Astrocyte (in vitro differentiated cells and primary cell): Measurements from ENCODE around the gene GAS6. TPM values are rescaled to one million over a fixed set of nuclear protein-coding genes. Genes with fewer than 3 reads are reported as not detected.

ENCODE experiments used
- DNase-seq: peaks from one replicate; pipeline ENCODE4 v3.0.0-alpha.2; 2010; ENCODE audit warnings: low read depth
- FAIRE-seq: peaks from 2 replicates; lab custom pipeline; 2011; peaks lifted over from hg19 to GRCh38; lab: Jason Lieb, UNC
- H2AFZ ChIP-seq: 2 replicates; pipeline ENCODE4 v1.6.0; 2012; ENCODE audit warnings: low read depth, low read length, inconsistent platforms
- H3K27ac ChIP-seq: 2 replicates; pipeline ENCODE4 v1.5.1; 2011; ENCODE audit warnings: low read depth, low read length, inconsistent platforms
- H3K27me3 ChIP-seq: 2 replicates; pipeline ENCODE4 v1.6.0; 2011; ENCODE audit warnings: low read length, inconsistent platforms; ENCODE audit not compliant: insufficient read depth
- H3K36me3 ChIP-seq: 2 replicates; pipeline ENCODE4 v1.5.1; 2011; ENCODE audit warnings: low read length, inconsistent platforms; ENCODE audit not compliant: insufficient read depth
- H3K4me1 ChIP-seq: 2 replicates; pipeline ENCODE4 v1.5.1; 2011; ENCODE audit warnings: low read length, inconsistent platforms; ENCODE audit not compliant: insufficient read depth
- H3K4me2 ChIP-seq: 2 replicates; pipeline ENCODE4 v1.6.0; 2012; ENCODE audit warnings: low read length, inconsistent platforms
- H3K4me3 ChIP-seq: 2 replicates; pipeline ENCODE4 v1.5.1; 2011; ENCODE audit warnings: low read depth, mild to moderate bottlenecking, low read length, inconsistent platforms; ENCODE audit not compliant: insufficient read depth
- H3K79me2 ChIP-seq: 2 replicates; pipeline ENCODE4 v1.6.0; 2012; ENCODE audit warnings: mild to moderate bottlenecking, low read length, inconsistent platforms; ENCODE audit not compliant: insufficient read depth
- H3K9ac ChIP-seq: 2 replicates; pipeline ENCODE4 v1.6.0; 2012; ENCODE audit warnings: mild to moderate bottlenecking, low read length, inconsistent platforms
- H3K9me3 ChIP-seq: 2 replicates; pipeline ENCODE4 v1.5.1; 2012; ENCODE audit warnings: low read depth, mild to moderate bottlenecking, low read length, inconsistent platforms; ENCODE audit not compliant: insufficient read depth
- H4K20me1 ChIP-seq: 2 replicates; pipeline ENCODE4 v1.6.0; 2012; ENCODE audit warnings: low read length, inconsistent platforms; ENCODE audit not compliant: insufficient read depth
- H3K27ac Mint-ChIP-seq: one replicate; pipeline ENCODE4 v1.8.0; 2021; ENCODE audit warnings: mild to moderate bottlenecking, mixed read lengths; ENCODE audit not compliant: unreplicated experiment
- H3K27me3 Mint-ChIP-seq: one replicate; pipeline ENCODE4 v1.8.0; 2021; ENCODE audit warnings: low read depth, mixed read lengths; ENCODE audit not compliant: unreplicated experiment
- H3K36me3 Mint-ChIP-seq: one replicate; pipeline ENCODE4 v1.8.0; 2021; ENCODE audit warnings: low read depth, mixed read lengths; ENCODE audit not compliant: unreplicated experiment
- H3K4me1 Mint-ChIP-seq: one replicate; pipeline ENCODE4 v1.8.0; 2021; ENCODE audit warnings: low read depth, mixed read lengths; ENCODE audit not compliant: unreplicated experiment
- H3K4me3 Mint-ChIP-seq: one replicate; pipeline ENCODE4 v1.8.0; 2021; ENCODE audit warnings: mild to moderate bottlenecking, moderate library complexity, mixed read lengths; ENCODE audit not compliant: unreplicated experiment
- H3K9me3 Mint-ChIP-seq: one replicate; pipeline ENCODE4 v1.8.0; 2021; ENCODE audit warnings: mild to moderate bottlenecking, mixed read lengths; ENCODE audit not compliant: unreplicated experiment
- EZH2 ChIP-seq: IDR thresholded peaks from 2 replicates; pipeline ENCODE4 v1.6.1; 2012; ENCODE audit warnings: mild to moderate bottlenecking, low read length, inconsistent platforms; ENCODE audit not compliant: insufficient read depth
- total RNA-seq: library from RNA; stranded (reverse); gene quantifications from 2 replicates; pipeline ENCODE4 v1.2.1, GENCODE V29; 2021
- TF ChIP-seq, protein P1 (sequence below): IDR thresholded peaks from 2 replicates; pipeline ENCODE4 v1.5.1; 2011; ENCODE audit warnings: low read depth, mild to moderate bottlenecking, inconsistent platforms, low read length, moderate library complexity; ENCODE audit not compliant: insufficient read depth

The GAS6 gene
- total RNA-seq, 1 donor from 2014 or later: 287 TPM

DNA sequence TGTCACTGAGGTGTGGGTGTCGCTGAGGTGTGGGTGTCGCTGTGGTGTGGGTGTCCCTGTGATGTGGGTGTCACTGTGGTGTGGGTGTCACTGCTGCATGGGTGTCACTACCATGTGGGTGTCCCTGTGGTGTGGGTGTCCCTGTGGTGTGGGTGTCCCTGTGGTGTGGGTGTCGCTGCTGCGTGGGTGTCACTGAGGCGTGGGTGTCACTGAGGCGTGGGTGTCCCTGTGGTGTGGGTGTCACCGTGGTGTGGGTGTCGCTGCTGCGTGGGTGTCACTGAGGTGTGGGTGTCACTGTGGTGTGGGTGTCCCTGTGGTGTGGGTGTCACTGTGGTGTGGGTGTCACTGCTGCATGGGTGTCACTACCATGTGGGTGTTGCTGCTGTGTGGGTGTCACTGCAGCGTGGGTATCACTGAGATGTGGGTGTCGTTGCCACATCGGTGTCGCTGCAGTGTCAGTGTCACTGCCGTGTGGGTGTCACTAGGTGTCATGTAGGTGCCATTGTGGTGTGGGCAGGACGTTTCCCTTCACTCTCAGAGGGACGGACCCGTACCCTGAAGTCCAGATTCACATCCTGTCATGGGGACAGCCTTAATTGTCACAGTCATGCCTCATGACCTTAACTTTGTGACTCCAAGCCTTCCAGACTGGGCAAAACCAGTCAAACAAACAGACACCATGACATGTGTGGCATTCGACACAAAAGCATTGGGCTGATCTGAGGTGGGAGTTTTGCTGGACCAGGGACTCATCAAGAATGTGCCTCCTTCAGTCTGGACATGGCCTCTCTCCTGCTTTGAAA lies 12.7 kb upstream of the GAS6 start:
- no peaks in the 10 kb centered on the region for H3K9me3 Mint-ChIP-seq
- Histone ChIP-seq H3K9me3 (no peaks in the 10 kb centered on the region), H3K79me2 (no peaks in the 10 kb centered on the region), H3K4me3 (no peak overlapping the region), H3K27me3 (no peaks in the 10 kb centered on the region), H3K4me1 (no peaks in the 10 kb centered on the region), H3K27ac (no peak overlapping the region), H3K9ac (no peak overlapping the region), H3K36me3 (no peaks in the 10 kb centered on the region), H4K20me1 (no peaks in the 10 kb centered on the region), H3K4me2 (no peak overlapping the region), H2AFZ (no peak overlapping the region)
- H3K4me1 Mint-ChIP-seq: peaks cover 7% of the 10 kb centered on the region
- H3K4me3 Mint-ChIP-seq: no peak overlapping the region
- FAIRE-seq: no peak
- DNase-seq: no peak
- peaks cover 2% of the 10 kb centered on the region for H3K36me3 Mint-ChIP-seq
- TF ChIP-seq, protein P1, sequence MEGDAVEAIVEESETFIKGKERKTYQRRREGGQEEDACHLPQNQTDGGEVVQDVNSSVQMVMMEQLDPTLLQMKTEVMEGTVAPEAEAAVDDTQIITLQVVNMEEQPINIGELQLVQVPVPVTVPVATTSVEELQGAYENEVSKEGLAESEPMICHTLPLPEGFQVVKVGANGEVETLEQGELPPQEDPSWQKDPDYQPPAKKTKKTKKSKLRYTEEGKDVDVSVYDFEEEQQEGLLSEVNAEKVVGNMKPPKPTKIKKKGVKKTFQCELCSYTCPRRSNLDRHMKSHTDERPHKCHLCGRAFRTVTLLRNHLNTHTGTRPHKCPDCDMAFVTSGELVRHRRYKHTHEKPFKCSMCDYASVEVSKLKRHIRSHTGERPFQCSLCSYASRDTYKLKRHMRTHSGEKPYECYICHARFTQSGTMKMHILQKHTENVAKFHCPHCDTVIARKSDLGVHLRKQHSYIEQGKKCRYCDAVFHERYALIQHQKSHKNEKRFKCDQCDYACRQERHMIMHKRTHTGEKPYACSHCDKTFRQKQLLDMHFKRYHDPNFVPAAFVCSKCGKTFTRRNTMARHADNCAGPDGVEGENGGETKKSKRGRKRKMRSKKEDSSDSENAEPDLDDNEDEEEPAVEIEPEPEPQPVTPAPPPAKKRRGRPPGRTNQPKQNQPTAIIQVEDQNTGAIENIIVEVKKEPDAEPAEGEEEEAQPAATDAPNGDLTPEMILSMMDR: no peak
- TF ChIP-seq EZH2: no peak
- H3K27ac Mint-ChIP-seq: no peak overlapping the region
- peaks cover 7% of the 10 kb centered on the region for H3K27me3 Mint-ChIP-seq

DNA sequence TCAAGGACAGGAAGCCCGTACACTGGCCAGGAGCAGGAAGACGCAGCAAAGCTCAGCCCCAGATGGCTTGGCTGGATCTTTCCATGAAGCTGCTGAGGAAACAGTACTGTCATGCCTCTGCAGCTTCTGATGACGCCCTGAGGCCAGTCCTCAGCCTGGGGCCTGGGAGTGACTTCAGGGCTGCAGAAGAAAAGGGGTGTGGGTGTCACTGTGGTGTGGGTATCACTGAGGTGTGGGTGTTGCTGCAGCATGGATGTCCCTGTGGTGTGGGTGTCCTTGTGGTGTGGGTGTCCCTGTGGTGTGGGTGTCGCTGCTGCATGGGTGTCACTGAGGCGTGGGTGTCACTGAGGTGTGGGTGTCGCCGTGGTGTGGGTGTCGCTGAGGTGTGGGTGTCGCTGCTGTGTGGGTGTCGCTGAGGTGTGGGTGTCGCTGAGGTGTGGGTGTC lies 12.0 kb upstream of the GAS6 start:
- H3K79me2 ChIP-seq: no peaks in the 10 kb centered on the region
- H3K4me3 Mint-ChIP-seq: no peak overlapping the region
- H3K9me3 Mint-ChIP-seq: no peaks in the 10 kb centered on the region
- no peak overlapping the region for H3K27ac Mint-ChIP-seq
- H3K27me3 ChIP-seq: no peaks in the 10 kb centered on the region
- H3K36me3 Mint-ChIP-seq: peaks cover 4% of the 10 kb centered on the region
- H3K4me1 ChIP-seq: no peaks in the 10 kb centered on the region
- TF ChIP-seq, protein P1: no peak
- TF ChIP-seq EZH2: no peak
- no peaks in the 10 kb centered on the region for H3K36me3 ChIP-seq
- no peak overlapping the region for H3K27ac ChIP-seq
- peaks cover 7% of the 10 kb centered on the region for H3K4me1 Mint-ChIP-seq
- H2AFZ ChIP-seq: no peak overlapping the region
- H3K9me3 ChIP-seq: no peaks in the 10 kb centered on the region
- DNase-seq (no peak), FAIRE-seq (no peak)
- peaks cover 7% of the 10 kb centered on the region for H3K27me3 Mint-ChIP-seq
- H3K4me2 ChIP-seq: no peak overlapping the region
- no peak overlapping the region for H3K9ac ChIP-seq
- H3K4me3 ChIP-seq: no peak overlapping the region
- H4K20me1 ChIP-seq: no peaks in the 10 kb centered on the region

DNA sequence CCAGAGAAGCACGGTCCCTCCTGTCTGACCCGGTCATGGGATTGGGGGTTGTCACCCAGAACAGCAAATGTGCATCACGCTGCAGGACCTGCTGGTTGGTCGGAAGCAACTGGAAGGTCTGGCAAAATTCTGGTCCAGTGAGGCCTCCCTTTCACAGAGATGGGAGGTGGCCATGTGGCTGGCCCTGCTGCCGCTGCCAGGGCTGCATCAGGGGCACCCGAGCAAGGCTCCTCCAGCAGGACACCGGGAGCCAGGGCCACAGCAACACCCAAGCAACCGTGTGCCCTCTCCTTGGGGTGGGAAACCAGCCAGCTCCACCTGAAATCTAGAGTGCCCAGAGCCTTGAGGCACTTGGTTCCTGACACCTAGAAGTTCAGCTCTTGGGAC lies 11.5 kb upstream of the GAS6 start:
- DNase-seq (no peak), FAIRE-seq (no peak)
- H3K36me3 Mint-ChIP-seq: peaks cover 4% of the 10 kb centered on the region
- H3K4me1 Mint-ChIP-seq: peaks cover 7% of the 10 kb centered on the region
- H3K27me3 ChIP-seq: no peaks in the 10 kb centered on the region
- no peaks in the 10 kb centered on the region for H3K9me3 ChIP-seq
- no peaks in the 10 kb centered on the region for H3K79me2 ChIP-seq
- no peak overlapping the region for H3K4me3 Mint-ChIP-seq
- no peaks in the 10 kb centered on the region for H4K20me1 ChIP-seq
- H3K4me1 ChIP-seq: no peaks in the 10 kb centered on the region
- no peak overlapping the region for H3K9ac ChIP-seq
- H3K27ac Mint-ChIP-seq: no peak overlapping the region
- H3K9me3 Mint-ChIP-seq: no peaks in the 10 kb centered on the region
- no peak overlapping the region for H3K27ac ChIP-seq
- H3K4me2 ChIP-seq: no peak overlapping the region
- TF ChIP-seq, protein P1: no peak
- TF ChIP-seq EZH2: no peak
- peaks cover 7% of the 10 kb centered on the region for H3K27me3 Mint-ChIP-seq
- H2AFZ ChIP-seq: no peak overlapping the region
- no peak overlapping the region for H3K4me3 ChIP-seq
- no peaks in the 10 kb centered on the region for H3K36me3 ChIP-seq
